HK-2 (cell line): ENCODE results near the gene EFTUD2.

ENCODE experiments used
- DNase-seq: peaks from one replicate; pipeline ENCODE4 v3.0.0-alpha.2; 2018; ENCODE audit not compliant: unreplicated experiment

The EFTUD2 gene

GRCh38 chr17:44887971-44888954, 11.0 kb downstream of the EFTUD2 start:
- no peak for DNase-seq

- DNase-seq = no peak
Observed at GRCh38 chr17:44887016-44887415, 12.2 kb downstream of the EFTUD2 start.

- DNase-seq = no peak
Observed at GRCh38 chr17:44884941-44885340, 14.3 kb downstream of the EFTUD2 start.

DNA sequence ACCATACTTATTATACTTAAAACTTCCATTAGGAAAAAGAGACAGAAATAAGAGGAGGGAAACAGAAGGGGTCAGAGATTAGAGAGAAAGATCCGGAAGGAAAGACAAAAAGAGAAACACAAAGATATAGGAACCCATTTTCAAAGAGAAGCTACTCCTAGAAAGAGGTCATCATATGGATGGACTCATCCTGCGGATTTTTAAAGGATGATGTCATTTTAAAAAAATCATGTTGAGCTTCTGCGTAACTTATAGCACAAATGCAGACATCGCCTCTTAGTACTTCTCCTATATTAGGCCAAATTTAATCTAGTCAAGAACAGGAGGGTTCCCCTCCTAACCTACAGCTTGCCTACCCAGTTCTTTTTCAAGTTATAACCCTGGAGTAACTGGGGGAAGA, 18.1 kb downstream of the EFTUD2 start:
- no peak for DNase-seq

- no peak for DNase-seq
Observed at GRCh38 chr17:44880062-44880461, 19.2 kb downstream of the EFTUD2 start.

DNA sequence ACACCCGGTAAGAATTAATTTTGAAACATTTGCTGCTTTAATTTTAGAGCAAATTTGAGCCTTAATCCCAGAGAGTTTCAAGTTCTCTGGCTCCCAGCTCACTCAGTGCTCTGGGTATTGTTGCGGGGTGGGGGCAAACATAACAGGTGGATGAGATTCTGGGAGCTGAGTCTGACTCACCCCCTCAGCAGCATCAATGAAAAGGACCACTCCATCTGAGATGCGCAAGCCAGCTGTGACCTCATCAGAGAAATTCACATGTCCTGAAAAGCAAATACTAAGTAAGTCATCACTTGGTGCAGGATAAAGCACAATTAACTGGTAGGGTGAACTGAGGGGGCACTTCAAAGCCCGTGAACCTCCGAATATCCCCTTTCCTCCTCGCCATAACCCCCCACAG, 19.9 kb downstream of the EFTUD2 start:
- DNase-seq = no peak

GRCh38 chr17:44878627-44879221, 20.5 kb downstream of the EFTUD2 start:
- DNase-seq = no peak

DNA sequence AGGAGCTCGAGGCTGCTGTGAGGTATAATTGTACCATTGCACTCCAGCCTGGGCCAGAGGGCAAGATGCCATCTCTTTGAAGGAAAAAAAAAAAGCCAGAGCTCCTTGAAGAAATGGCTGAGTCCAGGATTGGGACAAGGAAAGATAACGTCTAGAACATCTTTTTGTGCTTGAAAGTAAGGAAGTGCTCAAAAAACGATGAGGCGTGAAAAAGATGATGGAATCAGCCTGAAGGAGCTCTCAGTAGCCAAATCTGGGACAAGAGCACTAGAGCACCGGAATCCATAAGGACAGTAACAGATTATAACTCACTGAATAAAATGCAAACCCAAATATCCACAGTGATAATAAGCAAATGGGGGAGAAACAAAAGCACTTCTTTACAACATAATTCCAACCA, 22.1 kb downstream of the EFTUD2 start:
- DNase-seq = no peak

GRCh38 chr17:44875761-44876160, 23.5 kb downstream of the EFTUD2 start:
- DNase-seq = no peak

GRCh38 chr17:44872131-44872768, 27.0 kb downstream of the EFTUD2 start:
- no peak for DNase-seq

GRCh38 chr17:44871556-44871955, 27.7 kb downstream of the EFTUD2 start:
- DNase-seq = no peak

- DNase-seq = no peak
Observed at GRCh38 chr17:44867841-44868240, 31.4 kb downstream of the EFTUD2 start.

GRCh38 chr17:44865931-44866330, 33.3 kb downstream of the EFTUD2 start:
- no peak for DNase-seq

DNA sequence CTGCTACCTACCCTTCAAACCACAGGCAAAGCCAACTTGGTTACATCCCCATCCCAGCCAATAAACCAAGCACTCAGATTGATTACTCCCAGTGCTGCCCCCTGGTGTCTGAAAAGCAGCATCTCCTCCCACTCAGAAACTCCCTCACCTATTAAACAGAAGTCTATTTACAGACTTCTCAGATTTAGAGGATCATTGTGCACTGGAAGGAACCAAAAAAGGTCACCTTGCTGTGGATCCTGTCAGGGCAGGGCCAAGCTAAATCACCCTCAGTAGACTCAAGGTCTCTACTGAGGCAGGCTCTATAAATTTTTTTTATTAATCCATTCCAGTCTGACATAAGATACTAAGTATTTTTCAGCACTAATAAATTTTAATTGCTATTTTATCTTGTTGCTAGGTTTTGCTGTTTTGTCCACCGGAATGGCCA, 34.0 kb downstream of the EFTUD2 start:
- DNase-seq = peak; percentile 59

DNA sequence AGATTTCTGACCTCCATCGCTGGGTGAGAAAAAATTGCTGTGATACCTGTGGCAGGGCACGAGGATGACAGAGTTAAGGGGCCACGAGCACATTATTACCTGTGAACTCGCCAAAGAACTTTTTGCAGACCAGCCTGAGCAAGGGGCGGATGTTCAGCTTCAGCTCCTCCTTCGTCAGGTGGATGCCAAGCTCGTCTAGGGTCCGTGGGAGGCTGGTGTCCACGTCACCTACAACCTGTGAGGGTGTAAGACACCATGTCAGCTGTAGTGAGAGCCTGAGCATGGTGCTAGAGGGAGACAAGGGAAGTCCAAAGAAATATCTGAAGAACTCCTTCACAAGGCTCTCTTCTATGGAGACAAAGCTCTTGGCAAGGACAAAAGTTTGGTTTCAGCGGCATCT, 34.4 kb downstream of the EFTUD2 start:
- no peak for DNase-seq

- DNase-seq = no peak
Observed at GRCh38 chr17:44863061-44863918, 36.0 kb downstream of the EFTUD2 start.

- no peak for DNase-seq
Observed at GRCh38 chr17:44862278-44862914, 36.8 kb downstream of the EFTUD2 start.

GRCh38 chr17:44859701-44860100, 39.5 kb downstream of the EFTUD2 start:
- no peak for DNase-seq

DNA sequence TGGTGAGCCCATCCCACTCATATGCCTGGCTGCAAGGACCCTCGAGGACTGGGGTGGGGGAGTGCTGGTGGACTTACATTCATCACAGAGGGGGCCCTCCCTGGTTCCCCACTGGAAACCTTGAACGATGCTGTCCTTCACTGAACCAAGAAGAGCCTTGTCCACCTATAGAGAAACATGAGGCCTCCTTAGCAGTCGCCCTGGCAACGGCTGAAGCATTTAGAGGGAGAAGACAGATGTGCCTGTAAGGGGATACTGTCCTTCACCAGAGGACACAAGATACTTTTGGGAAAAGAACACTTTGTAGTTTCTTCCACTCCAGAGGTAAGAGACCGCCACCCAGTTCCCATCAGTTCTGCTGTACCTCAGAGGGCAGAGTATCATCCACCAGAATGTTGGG, 45.1 kb downstream of the EFTUD2 start:
- no peak for DNase-seq

DNA sequence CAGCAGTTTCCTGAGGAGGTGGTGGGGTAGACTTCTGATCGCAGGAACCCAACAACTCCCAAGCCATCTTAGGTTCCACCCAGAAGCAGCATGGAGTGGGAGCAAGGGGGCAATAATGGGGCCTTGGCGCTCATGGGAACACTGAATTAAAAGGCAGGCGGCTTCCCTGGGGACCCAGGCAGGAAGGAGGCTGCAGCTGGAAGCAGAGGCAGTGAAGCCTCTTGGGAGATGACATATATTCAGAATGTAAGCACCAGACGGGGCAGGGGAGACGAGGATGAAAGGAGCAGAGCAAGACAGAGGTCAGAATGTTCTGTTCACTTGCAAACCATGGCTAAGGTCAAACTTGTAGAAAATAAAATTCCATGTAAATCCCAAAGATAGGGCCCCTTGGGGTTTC, 48.6 kb downstream of the EFTUD2 start:
- no peak for DNase-seq

DNA sequence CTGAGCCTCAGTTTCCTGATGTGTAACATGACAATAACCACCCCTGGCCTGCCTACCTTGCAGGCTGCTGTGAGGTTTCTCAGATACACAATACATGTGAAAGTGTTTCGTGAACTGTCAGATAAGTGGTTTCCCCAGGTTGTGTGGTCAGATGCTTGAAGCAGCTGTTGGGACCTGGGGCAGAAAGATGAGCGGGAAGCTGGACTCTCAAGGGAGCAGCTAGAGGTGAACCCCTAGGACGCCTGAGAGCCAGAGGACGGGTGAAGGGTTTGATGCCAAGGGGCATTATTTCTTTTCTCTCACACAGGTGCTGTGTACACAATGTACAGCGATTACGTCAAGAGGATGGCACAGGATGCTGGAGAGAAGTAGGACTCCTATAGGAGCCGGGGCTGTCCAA, 49.2 kb downstream of the EFTUD2 start:
- no peak for DNase-seq
